ENCODE measurements around the gene TBC1D16.
A peak's percentile ranks its signal among the peaks of the same experiment; 100 is the strongest.

Gene TBC1D16

GRCh38 chr17:79951361-79952264, 84.1 kb downstream of the TBC1D16 start:
- peak; percentile 86 for DNase-seq (ENCODE audit: low read depth)
- no peak overlapping the region for H3K4me3 ChIP-seq (ENCODE audit: control insufficient read depth, low read depth, low read length)
- TF ChIP-seq CTCF (conservative IDR thresholded peaks at IDR 0.05; ENCODE audit: control insufficient read depth, insufficient read depth, low read depth, low read length), result no peak

- TF ChIP-seq CTCF (conservative IDR thresholded peaks at IDR 0.05; ENCODE audit: control insufficient read depth, insufficient read depth, low read depth, low read length), result no peak
- no peak for DNase-seq (ENCODE audit: low read depth)
- no peak overlapping the region for H3K4me3 ChIP-seq (ENCODE audit: control insufficient read depth, low read depth, low read length)
Measured at GRCh38 chr17:79950751-79951150, 84.9 kb downstream of the TBC1D16 start.

GRCh38 chr17:79950306-79950705, 85.4 kb downstream of the TBC1D16 start:
- no peak overlapping the region for H3K4me3 ChIP-seq (ENCODE audit: control insufficient read depth, low read depth, low read length)
- no peak for TF ChIP-seq CTCF (conservative IDR thresholded peaks at IDR 0.05; ENCODE audit: control insufficient read depth, insufficient read depth, low read depth, low read length)
- no peak for DNase-seq (ENCODE audit: low read depth)

- no peak for DNase-seq (ENCODE audit: low read depth)
- no peak overlapping the region for H3K4me3 ChIP-seq (ENCODE audit: control insufficient read depth, low read depth, low read length)
- no peak for TF ChIP-seq CTCF (conservative IDR thresholded peaks at IDR 0.05; ENCODE audit: control insufficient read depth, insufficient read depth, low read depth, low read length)
Measured at GRCh38 chr17:79949656-79950209, 85.9 kb downstream of the TBC1D16 start.

GRCh38 chr17:79948945-79949655, 86.6 kb downstream of the TBC1D16 start:
- no peak for TF ChIP-seq CTCF (conservative IDR thresholded peaks at IDR 0.05; ENCODE audit: control insufficient read depth, insufficient read depth, low read depth, low read length)
- H3K4me3 ChIP-seq (ENCODE audit: control insufficient read depth, low read depth, low read length), result no peak overlapping the region
- no peak for DNase-seq (ENCODE audit: low read depth)

- no peak for TF ChIP-seq CTCF (conservative IDR thresholded peaks at IDR 0.05; ENCODE audit: control insufficient read depth, insufficient read depth, low read depth, low read length)
- no peak overlapping the region for H3K4me3 ChIP-seq (ENCODE audit: control insufficient read depth, low read depth, low read length)
- no peak for DNase-seq (ENCODE audit: low read depth)
Measured at GRCh38 chr17:79948406-79948944, 87.2 kb downstream of the TBC1D16 start.

Data from fibroblast of mammary gland (primary cell).